ENCODE data around the gene PACS1. TPM values are rescaled to one million over a fixed set of nuclear protein-coding genes. Genes with fewer than 3 reads are reported as not detected.

PACS1 gene
- total RNA-seq, 1 experiment from 2014 or later = 33.5 TPM

DNA sequence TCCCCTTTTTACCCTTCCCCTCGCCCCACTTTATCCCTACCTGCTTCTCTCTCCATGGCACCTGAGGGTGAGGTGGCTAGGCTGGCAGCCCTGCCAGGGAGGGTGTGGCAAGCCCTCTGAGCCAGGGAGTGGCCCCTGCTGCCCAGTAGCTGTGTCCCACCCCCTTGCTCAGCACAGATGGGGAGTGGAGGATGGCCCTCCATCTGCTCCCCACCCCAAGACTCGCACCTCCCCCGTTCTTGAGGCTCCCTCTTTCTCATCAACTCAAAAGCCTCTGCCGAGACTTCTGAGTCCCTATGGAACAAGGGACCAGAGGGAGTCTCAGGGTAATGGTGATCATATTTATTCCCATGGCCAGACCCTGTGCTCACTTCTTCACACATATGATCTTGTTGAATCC is 223.3 kb downstream of the PACS1 start:
- Mint-ChIP-seq H3K27ac (ENCODE audit: low read depth, unreplicated experiment) (no peak overlapping the region), H3K9me3 (ENCODE audit: unreplicated experiment) (no peaks in the 10 kb centered on the region), H3K4me3 (ENCODE audit: unreplicated experiment) (no peak overlapping the region), H3K36me3 (ENCODE audit: insufficient read depth, unreplicated experiment) (peaks cover 7% of the 10 kb centered on the region), H3K27me3 (ENCODE audit: insufficient read depth, unreplicated experiment) (peaks cover 13% of the 10 kb centered on the region), H3K4me1 (ENCODE audit: insufficient read depth, unreplicated experiment) (peaks cover 12% of the 10 kb centered on the region)
- ChIA-PET POLR2A (no interaction called here), CTCF (no interaction called here)
- intact Hi-C loops (cut with micrococcal nuclease) = no loop called here
- BruUV-seq (replicated peaks) = no TSS peak
- DNase-seq (ENCODE audit: unreplicated experiment) = no peak
- TF ChIP-seq, protein P1, sequence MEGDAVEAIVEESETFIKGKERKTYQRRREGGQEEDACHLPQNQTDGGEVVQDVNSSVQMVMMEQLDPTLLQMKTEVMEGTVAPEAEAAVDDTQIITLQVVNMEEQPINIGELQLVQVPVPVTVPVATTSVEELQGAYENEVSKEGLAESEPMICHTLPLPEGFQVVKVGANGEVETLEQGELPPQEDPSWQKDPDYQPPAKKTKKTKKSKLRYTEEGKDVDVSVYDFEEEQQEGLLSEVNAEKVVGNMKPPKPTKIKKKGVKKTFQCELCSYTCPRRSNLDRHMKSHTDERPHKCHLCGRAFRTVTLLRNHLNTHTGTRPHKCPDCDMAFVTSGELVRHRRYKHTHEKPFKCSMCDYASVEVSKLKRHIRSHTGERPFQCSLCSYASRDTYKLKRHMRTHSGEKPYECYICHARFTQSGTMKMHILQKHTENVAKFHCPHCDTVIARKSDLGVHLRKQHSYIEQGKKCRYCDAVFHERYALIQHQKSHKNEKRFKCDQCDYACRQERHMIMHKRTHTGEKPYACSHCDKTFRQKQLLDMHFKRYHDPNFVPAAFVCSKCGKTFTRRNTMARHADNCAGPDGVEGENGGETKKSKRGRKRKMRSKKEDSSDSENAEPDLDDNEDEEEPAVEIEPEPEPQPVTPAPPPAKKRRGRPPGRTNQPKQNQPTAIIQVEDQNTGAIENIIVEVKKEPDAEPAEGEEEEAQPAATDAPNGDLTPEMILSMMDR (IDR thresholded peaks at IDR 0.05; ENCODE audit: unreplicated experiment) = no peak

DNA sequence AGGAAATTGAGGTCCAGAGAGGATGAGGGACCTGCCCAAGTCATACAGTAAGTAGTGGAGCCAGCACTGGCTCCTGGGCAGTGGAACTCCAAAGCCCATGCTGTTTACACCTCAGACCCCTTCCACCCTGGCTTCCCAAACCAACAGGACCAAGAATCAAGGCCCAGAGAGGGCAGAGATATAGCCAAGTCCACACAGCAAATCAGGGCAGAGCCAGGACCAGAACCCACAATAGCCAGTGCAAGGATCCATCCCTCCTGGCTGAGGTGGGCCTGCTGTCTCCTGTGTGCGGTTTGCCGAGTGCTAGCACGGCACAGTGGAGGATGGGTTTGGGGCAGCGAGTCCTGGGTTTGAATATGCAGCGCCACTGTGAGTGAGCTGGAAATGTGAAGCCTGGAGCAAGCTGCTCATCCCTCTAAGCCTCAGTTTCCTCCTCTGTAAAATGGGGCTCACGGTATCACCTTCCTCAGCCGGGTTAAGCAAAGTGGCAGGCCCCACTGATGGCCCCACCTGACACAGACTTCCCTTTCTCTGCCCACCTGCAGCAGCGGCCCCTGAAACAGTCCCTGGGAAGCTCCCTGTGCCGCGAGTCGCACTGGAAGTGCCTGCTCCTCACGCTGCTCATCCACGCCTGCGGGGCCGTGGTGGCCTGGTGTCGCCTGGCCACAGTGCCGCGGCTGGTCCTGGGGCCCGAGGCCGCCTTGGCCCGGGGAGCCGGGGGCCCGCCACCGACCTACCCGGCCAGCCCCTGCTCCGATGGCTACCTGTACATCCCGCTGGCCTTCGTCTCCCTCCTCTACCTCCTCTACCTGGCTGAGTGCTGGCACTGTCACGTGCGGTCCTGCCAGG is 223.9 kb downstream of the PACS1 start:
- no peak for DNase-seq (ENCODE audit: unreplicated experiment)
- TF ChIP-seq, protein P1 (IDR thresholded peaks at IDR 0.05; ENCODE audit: unreplicated experiment) = no peak
- no peaks in the 10 kb centered on the region for H3K9me3 Mint-ChIP-seq (ENCODE audit: unreplicated experiment)
- POLR2A ChIA-PET = no interaction called here
- intact Hi-C loops (cut with micrococcal nuclease) = no loop called here
- peaks cover 12% of the 10 kb centered on the region for H3K4me1 Mint-ChIP-seq (ENCODE audit: insufficient read depth, unreplicated experiment)
- H3K36me3 Mint-ChIP-seq (ENCODE audit: insufficient read depth, unreplicated experiment) = peaks cover 4% of the 10 kb centered on the region
- CTCF ChIA-PET = interaction anchor here (0.7 kb wide), 1 partner anchor 72 kb away, joined by 4 read pairs; no protein-coding TSS in a partner anchor
- H3K4me3 Mint-ChIP-seq (ENCODE audit: unreplicated experiment) = no peak overlapping the region
- no TSS peak for BruUV-seq (replicated peaks)
- H3K27me3 Mint-ChIP-seq (ENCODE audit: insufficient read depth, unreplicated experiment) = peaks cover 13% of the 10 kb centered on the region
- H3K27ac Mint-ChIP-seq (ENCODE audit: low read depth, unreplicated experiment) = no peak overlapping the region

Other genes starting within 250 kb of the PACS1 start
- gene SNX32, start 236.3 kb upstream of the PACS1 start, total RNA-seq (2022) = not detected in 2 replicates
- gene CFL1, start 212.1 kb upstream of the PACS1 start, total RNA-seq (2022) = 589 and 611 TPM in 2 replicates
- 59.0 and 77.6 TPM in 2 replicates for gene MUS81, start 209.8 kb upstream of the PACS1 start, total RNA-seq (2022)
- 2.4 and 3.3 TPM in 2 replicates for gene EFEMP2, start 197.5 kb upstream of the PACS1 start, total RNA-seq (2022)
- gene CTSW, start 190.4 kb upstream of the PACS1 start, total RNA-seq (2022) = not detected in 2 replicates
- 79.8 and 80.8 TPM in 2 replicates for gene FIBP, start 181.8 kb upstream of the PACS1 start, total RNA-seq (2022)
- 16.4 and 20.8 TPM in 2 replicates for gene CCDC85B, start 179.6 kb upstream of the PACS1 start, total RNA-seq (2022)
- gene FOSL1, start 169.9 kb upstream of the PACS1 start, total RNA-seq (2022) = 95.3 and 124 TPM in 2 replicates
- 48.0 and 49.4 TPM in 2 replicates for gene C11orf68, start 151.2 kb upstream of the PACS1 start, total RNA-seq (2022)
- gene DRAP1, start 150.8 kb upstream of the PACS1 start, total RNA-seq (2022) = 162 and 167 TPM in 2 replicates
- gene TSGA10IP, start 124.8 kb upstream of the PACS1 start, total RNA-seq (2022) = not detected in 2 replicates
- 61.7 and 67.4 TPM in 2 replicates for gene SART1, start 108.5 kb upstream of the PACS1 start, total RNA-seq (2022)
- 21.7 and 33.5 TPM in 2 replicates for gene EIF1AD, start 68.1 kb upstream of the PACS1 start, total RNA-seq (2022)
- gene BANF1, start 67.8 kb upstream of the PACS1 start, total RNA-seq (2022) = 154 and 198 TPM in 2 replicates
- gene CST6, start 58.3 kb upstream of the PACS1 start, total RNA-seq (2022) = not detected in 2 replicates
- gene CATSPER1, start 43.8 kb upstream of the PACS1 start, total RNA-seq (2022) = 0.61 and 0.79 TPM in 2 replicates
- gene GAL3ST3, start 21.1 kb upstream of the PACS1 start, total RNA-seq (2022) = not detected in 2 replicates
- 241 and 317 TPM in 2 replicates for gene SF3B2, start 17.9 kb upstream of the PACS1 start, total RNA-seq (2022)
- 51.4 and 73.5 TPM in 2 replicates for gene KLC2, start 187.4 kb downstream of the PACS1 start, total RNA-seq (2022)
- 73.4 and 87.0 TPM in 2 replicates for gene RAB1B, start 198.4 kb downstream of the PACS1 start, total RNA-seq (2022)
- 1.4 and 1.6 TPM in 2 replicates for gene CNIH2, start 207.9 kb downstream of the PACS1 start, total RNA-seq (2022)
- 143 and 144 TPM in 2 replicates for gene YIF1A, start 218.9 kb downstream of the PACS1 start, total RNA-seq (2022)
- gene TMEM151A, start 221.6 kb downstream of the PACS1 start, total RNA-seq (2022) = 0.12 TPM in 1 of 2 replicates, not detected in the other
- not detected in 2 replicates for gene CD248, start 246.8 kb downstream of the PACS1 start, total RNA-seq (2022)

Measured in MCF 10A (cell line).